Gastroesophageal sphincter (tissue), 4 donors: Measurements from ENCODE around the gene TRAPPC8. TPM values are rescaled to one million over a fixed set of nuclear protein-coding genes. Genes with fewer than 3 reads are reported as not detected.
"Not testable (repeated sequence)": the region's sequence is repeated elsewhere in the genome, so short reads cannot be mapped to it uniquely, and the experiment has no call there.

Experiments
- ATAC-seq: fragments of 150-250 bp; one replicate; pipeline ENCODE4 v1.9.1; 2016; ENCODE audit warnings: mild to moderate bottlenecking, moderate library complexity
- H3K27ac ChIP-seq, 4 donors: fragments of 200-600 bp; sonication (generic) in 3 of 4; 1 replicate in 3 of 4; 2 replicates in 1 of 4; pipeline ENCODE4 v1.5.1; 2016 to 2019
- H3K27me3 ChIP-seq: fragments of 200-600 bp; sonication (generic); one replicate; pipeline ENCODE4 v1.5.1; 2019
- H3K36me3 ChIP-seq, 2 donors: fragments of 200-600 bp; sonication (generic); one replicate each; pipeline ENCODE4 v1.5.1; 2019; ENCODE audit warnings: control low read depth in 1 of 2
- H3K4me1 ChIP-seq, 3 donors: fragments of 200-600 bp; sonication (generic); 1 replicate in 2 of 3; 2 replicates in 1 of 3; pipeline ENCODE4 v1.5.1; 2016 to 2019; ENCODE audit warnings: control low read depth in 2 of 3
- H3K4me3 ChIP-seq, 2 donors: fragments of 200-600 bp; sonication (generic); one replicate each; pipeline ENCODE4 v1.5.1; 2019; ENCODE audit warnings: mild to moderate bottlenecking in 1 of 2, moderate library complexity in 1 of 2
- H3K9me3 ChIP-seq, 3 donors: fragments of 200-600 bp; sonication (generic); one replicate each; pipeline ENCODE4 v1.5.1; 2017 to 2019; ENCODE audit warnings: control low read depth in 2 of 3
- CTCF ChIP-seq, 4 experiments: fragments of 200-600 bp in 2 of 4; fragments of 450-650 bp in 2 of 4; sonication (generic) in 1 of 4; IDR thresholded peaks; one replicate each; pipeline ENCODE4 v1.5.1; 2017 to 2019; ENCODE audit warnings: antibody characterized with exemption in 4 of 4, mild to moderate bottlenecking in 2 of 4, moderate library complexity in 2 of 4
- EP300 ChIP-seq: sonication (generic); formaldehyde crosslinking; IDR thresholded peaks from one replicate; pipeline ENCODE4 v1.6.1; 2017; ENCODE audit warnings: antibody characterized with exemption, mild to moderate bottlenecking
- POLR2A ChIP-seq, 2 donors: fragments of 450-650 bp; IDR thresholded peaks; one replicate each; pipeline ENCODE4 v1.6.1; 2017; ENCODE audit warnings: antibody characterized with exemption in 2 of 2, mild to moderate bottlenecking in 2 of 2, moderate library complexity in 1 of 2
- POLR2AphosphoS5 ChIP-seq: sonication (generic); formaldehyde crosslinking; IDR thresholded peaks from one replicate; pipeline ENCODE4 v1.6.1; 2017; ENCODE audit warnings: antibody characterized with exemption
- WGBS, 2 donors: methylation state at CpG; one replicate each; pipeline ENCODE4 v1.1.5; 2018; ENCODE audit warnings: low coverage in 1 of 2; 5-methylcytosine and 5-hydroxymethylcytosine counted together
- total RNA-seq, 4 donors: library from RNA; depleted of rRNA; stranded (reverse); fragments of >200 nt; gene quantifications; one replicate each; pipeline ENCODE4 v1.1.0, GENCODE V29; 2016

The TRAPPC8 gene
- total RNA-seq, 4 donors from 2014 or later = 40.0 to 62.4 (median 42.5) TPM

- ATAC-seq = no peak
- Histone ChIP-seq H3K9me3 (no peaks in the 10 kb centered on the region), H3K27ac (no peak overlapping the region), H3K27me3 (no peaks in the 10 kb centered on the region), H3K4me1 (no peaks in the 10 kb centered on the region), H3K4me3 (no peak overlapping the region), H3K36me3 (peaks cover 0 to 62% of the 10 kb centered on the region in 2 donors)
- whole genome bisulfite sequencing, 2 donors = 93 to 94% methylated on average over 3 of the region's 3 CpGs
- no peak for TF ChIP-seq CTCF (IDR thresholded peaks at IDR 0.05)
- no peak for TF ChIP-seq POLR2A (IDR thresholded peaks at IDR 0.05)
- no peak for TF ChIP-seq POLR2AphosphoS5
- no peak for TF ChIP-seq EP300
Measured at GRCh38 chr18:31830686-31831085, 112.2 kb downstream of the TRAPPC8 start.

- H3K4me3 ChIP-seq = no peak overlapping the region
- TF ChIP-seq POLR2AphosphoS5 = no peak
- TF ChIP-seq CTCF (IDR thresholded peaks at IDR 0.05) = no peak
- no peak for TF ChIP-seq POLR2A (IDR thresholded peaks at IDR 0.05)
- no peak for TF ChIP-seq EP300
- H3K36me3 ChIP-seq = peaks cover 0 to 41% of the 10 kb centered on the region in 2 donors
- H3K4me1 ChIP-seq = no peaks in the 10 kb centered on the region
- no peak overlapping the region for H3K27ac ChIP-seq
- no peak for ATAC-seq
- no peaks in the 10 kb centered on the region for H3K9me3 ChIP-seq
- 91 to 99% methylated on average over 5 of the region's 10 CpGs for WGBS, 2 donors
- no peaks in the 10 kb centered on the region for H3K27me3 ChIP-seq
Measured at GRCh38 chr18:31828613-31829012, 114.3 kb downstream of the TRAPPC8 start.

GRCh38 chr18:31826673-31827325, 116.1 kb downstream of the TRAPPC8 start:
- H3K4me3 ChIP-seq, ATAC-seq, H3K9me3 ChIP-seq, H3K4me1 ChIP-seq, H3K27ac ChIP-seq, H3K27me3 ChIP-seq: not testable (repeated sequence)
- peaks cover 0 to 40% of the 10 kb centered on the region in 2 donors for H3K36me3 ChIP-seq
- WGBS, 2 donors = 92 to 93% methylated on average over 5 to 10 of the region's 10 CpGs

- TF ChIP-seq EP300 = no peak
- no peak for TF ChIP-seq CTCF (IDR thresholded peaks at IDR 0.05)
- no peak for TF ChIP-seq POLR2AphosphoS5
- no peak for TF ChIP-seq POLR2A (IDR thresholded peaks at IDR 0.05)
- Histone ChIP-seq H3K27ac (no peak overlapping the region), H3K9me3 (no peaks in the 10 kb centered on the region), H3K4me3 (no peak overlapping the region), H3K27me3 (no peaks in the 10 kb centered on the region), H3K4me1 (no peaks in the 10 kb centered on the region), H3K36me3 (peaks cover 0 to 31% of the 10 kb centered on the region in 2 donors)
- 44 to 83% methylated on average over 1 to 3 of the region's 3 CpGs for WGBS, 2 donors
- no peak for ATAC-seq
Measured at GRCh38 chr18:31825772-31826171, 117.2 kb downstream of the TRAPPC8 start.

DNA sequence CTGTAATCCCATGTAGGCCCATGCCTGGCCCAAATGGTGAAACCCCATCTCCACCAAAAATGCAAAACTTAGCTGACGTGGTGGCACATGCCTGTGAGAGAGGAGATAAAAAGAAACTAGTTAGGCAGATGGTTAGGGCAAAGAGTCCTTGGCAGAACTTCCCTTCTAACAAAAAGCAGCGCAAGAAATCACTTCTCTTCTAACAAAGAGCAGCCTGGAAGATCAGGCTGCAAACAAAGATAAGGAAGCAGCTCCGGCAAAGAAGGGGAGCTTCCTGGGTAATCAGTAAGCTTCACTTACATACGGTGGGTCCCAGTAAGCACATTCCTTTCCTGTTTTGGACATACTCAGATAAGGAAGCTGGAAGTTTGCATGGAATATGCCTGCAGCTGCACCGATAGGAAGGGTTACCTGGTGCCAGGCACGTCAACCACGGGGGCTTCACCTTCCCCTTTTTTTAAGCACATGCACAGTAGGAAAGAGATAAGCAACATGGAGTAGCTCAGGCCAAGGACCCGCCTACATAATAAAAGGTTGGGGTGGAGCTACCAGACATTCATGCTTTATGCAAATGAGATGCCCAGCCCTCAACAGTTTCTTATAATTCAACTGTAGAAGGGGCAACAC, 121.3 kb downstream of the TRAPPC8 start:
- no peaks in the 10 kb centered on the region for H3K36me3 ChIP-seq
- H3K9me3 ChIP-seq = no peaks in the 10 kb centered on the region
- H3K27ac ChIP-seq = no peak overlapping the region
- H3K27me3 ChIP-seq = no peaks in the 10 kb centered on the region
- no peaks in the 10 kb centered on the region for H3K4me1 ChIP-seq
- no peak overlapping the region for H3K4me3 ChIP-seq
- ATAC-seq = no peak
- 37 to 49% methylated on average over 3 to 7 of the region's 8 CpGs for WGBS, 2 donors
- TF ChIP-seq POLR2AphosphoS5 (no peak), CTCF (IDR thresholded peaks at IDR 0.05) (no peak)
